ENCODE data around the gene TEX2. TPM values are rescaled to one million over a fixed set of nuclear protein-coding genes. Genes with fewer than 3 reads are reported as not detected.
A peak's percentile ranks its signal among the peaks of the same experiment; 100 is the strongest.
"Not testable (repeated sequence)": the region's sequence is repeated elsewhere in the genome, so short reads cannot be mapped to it uniquely, and the experiment has no call there.

Gene TEX2
- total RNA-seq, 6 experiments from 2014 or later, result 29.1 to 46.6 (median 33.7) TPM

- H3K27ac ChIP-seq, result peak overlapping the region; percentile 41 to 88 (median 55)
- no peak overlapping the region for H3K4me3 ChIP-seq
- WGBS (ENCODE audit: insufficient coverage, low coverage, low lambda C conversion rate, missing lambda C conversion rate), result 64% methylated on average over 5 of the region's 12 CpGs
- H3K27me3 ChIP-seq, result no peaks in the 10 kb centered on the region
- intact Hi-C loops (cut with DNase I), result no loop called here
- peak in 3 of 4 donors; percentile 16 to 34 (median 19) for ATAC-seq
- H3K36me3 ChIP-seq, result no peaks in the 10 kb centered on the region
- H3K4me1 ChIP-seq, result peaks cover 0 to 30% (median 12%) of the 10 kb centered on the region in 4 donors
- DNase-seq, result no peak
- H3K9me3 ChIP-seq, result no peaks in the 10 kb centered on the region
- TF ChIP-seq CTCF (IDR thresholded peaks at IDR 0.05) (no peak), POLR2A (IDR thresholded peaks at IDR 0.05) (no peak)
These were observed 76.6 kb downstream of the TEX2 start for GRCh38 chr17:64186171-64187092.

GRCh38 chr17:64185557-64185956 lies 77.5 kb downstream of the TEX2 start:
- H3K4me3 ChIP-seq; intact Hi-C loops (cut with DNase I); H3K36me3 ChIP-seq; H3K9me3 ChIP-seq; H3K27me3 ChIP-seq: not testable (repeated sequence)
- peak overlapping the region in 1 of 3 donors; percentile 88 for H3K27ac ChIP-seq
- ATAC-seq (peak in 3 of 4 donors; percentile 25 to 45 (median 40)), DNase-seq (peak; percentile 48 to 69 (median 68))
- 13% methylated on average over 9 of the region's 9 CpGs for WGBS (ENCODE audit: insufficient coverage, low coverage, low lambda C conversion rate, missing lambda C conversion rate)
- peaks cover 0 to 31% (median 12%) of the 10 kb centered on the region in 4 donors for H3K4me1 ChIP-seq

GRCh38 chr17:64185101-64185500 lies 78.0 kb downstream of the TEX2 start:
- DNase-seq, result no peak
- intact Hi-C loops (cut with DNase I), result no loop called here
- 98% methylated on average over 3 of the region's 3 CpGs for WGBS (ENCODE audit: insufficient coverage, low coverage, low lambda C conversion rate, missing lambda C conversion rate)

GRCh38 chr17:64183815-64184214 lies 79.2 kb downstream of the TEX2 start:
- TF ChIP-seq POLR2A (IDR thresholded peaks at IDR 0.05) (no peak), CTCF (IDR thresholded peaks at IDR 0.05) (no peak)
- Histone ChIP-seq H3K27ac (no peak overlapping the region), H3K27me3 (no peaks in the 10 kb centered on the region), H3K9me3 (no peaks in the 10 kb centered on the region), H3K4me1 (peaks cover 0 to 37% (median 13%) of the 10 kb centered on the region in 4 donors), H3K36me3 (no peaks in the 10 kb centered on the region), H3K4me3 (no peak overlapping the region)
- ATAC-seq, result no peak
- WGBS (ENCODE audit: insufficient coverage, low coverage, low lambda C conversion rate, missing lambda C conversion rate), result 61% methylated on average over 4 of the region's 4 CpGs
- intact Hi-C loops (cut with DNase I), result no loop called here
- no peak for DNase-seq

More at GRCh38 chr17:64185101-64185500, 78.0 kb downstream of the TEX2 start:
- Histone ChIP-seq H3K9me3 (no peaks in the 10 kb centered on the region), H3K27me3 (no peaks in the 10 kb centered on the region), H3K27ac (peak overlapping the region in 1 of 3 donors; percentile 88), H3K36me3 (no peaks in the 10 kb centered on the region), H3K4me3 (no peak overlapping the region), H3K4me1 (peaks cover 0 to 35% (median 12%) of the 10 kb centered on the region in 4 donors)
- peak in 2 of 4 donors; percentile 2 to 6 for ATAC-seq
- TF ChIP-seq POLR2A (IDR thresholded peaks at IDR 0.05) (no peak), CTCF (IDR thresholded peaks at IDR 0.05) (no peak)
